Measurements from ENCODE around the gene SEMA3D. TPM values are rescaled to one million over a fixed set of nuclear protein-coding genes. Genes with fewer than 3 reads are reported as not detected.

SEMA3D gene
- total RNA-seq, 1 donor from 2014 or later = 1.9 TPM

DNA sequence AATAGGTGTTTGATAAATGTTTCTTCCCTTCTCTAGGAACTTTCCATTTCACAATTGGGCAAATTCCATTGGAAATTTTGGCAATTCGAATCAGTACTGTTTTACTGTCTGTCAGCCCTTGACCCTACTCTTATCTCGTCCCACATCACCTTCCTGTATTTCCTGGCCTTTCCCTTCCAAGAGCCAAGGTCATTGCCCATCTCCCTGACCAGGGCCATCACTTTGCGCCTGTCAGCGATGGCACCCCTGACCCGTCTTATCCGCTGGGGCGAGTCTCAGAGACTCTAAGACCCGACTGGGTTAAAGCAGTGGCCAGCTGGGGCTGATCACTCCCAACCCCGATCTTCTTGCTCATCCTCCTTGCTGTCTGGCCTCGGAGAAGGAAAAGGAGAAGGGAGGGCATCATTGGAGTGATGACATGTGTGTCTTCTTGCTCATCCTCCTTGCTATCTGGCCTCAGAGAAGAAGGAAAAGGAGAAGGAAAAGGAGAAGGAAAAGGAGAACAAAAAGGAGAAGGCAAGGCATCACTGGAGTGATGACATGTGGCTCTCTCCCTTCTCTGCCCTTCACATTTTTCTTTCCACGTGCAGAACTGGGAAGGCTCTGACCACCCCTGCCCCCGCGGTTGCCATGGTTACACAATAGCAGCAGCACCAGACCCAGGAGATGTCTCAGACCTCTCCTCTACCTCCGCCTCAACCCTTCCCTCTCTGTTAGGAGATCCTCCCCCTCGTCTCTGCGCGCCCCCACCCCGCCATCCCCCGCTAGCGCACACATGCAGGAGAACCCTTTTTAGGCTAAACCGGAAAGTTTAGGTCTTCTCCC lies 2.0 kb downstream of the SEMA3D start:
- no peak for DNase-seq (ENCODE audit: low spot score)

DNA sequence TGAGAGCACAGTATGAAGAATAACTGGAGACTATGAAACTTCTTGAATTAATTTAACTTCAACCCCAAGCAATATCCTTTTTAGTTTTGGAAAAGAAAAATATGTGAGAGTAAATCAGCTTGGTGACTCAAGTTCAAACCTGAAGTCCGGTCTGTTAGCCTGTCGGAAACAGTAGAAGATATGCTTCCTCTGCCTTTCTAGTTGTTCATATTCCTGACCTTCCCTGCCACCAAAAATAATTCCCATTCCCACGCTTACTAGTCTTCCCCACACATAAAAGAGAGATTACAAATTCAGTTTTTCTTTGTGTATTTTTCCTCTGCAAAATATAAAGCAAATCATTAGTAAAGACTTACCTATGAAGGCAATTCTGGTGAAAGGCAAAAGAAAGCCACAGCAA lies 3.6 kb downstream of the SEMA3D start:
- no peak for DNase-seq (ENCODE audit: low spot score)

DNA sequence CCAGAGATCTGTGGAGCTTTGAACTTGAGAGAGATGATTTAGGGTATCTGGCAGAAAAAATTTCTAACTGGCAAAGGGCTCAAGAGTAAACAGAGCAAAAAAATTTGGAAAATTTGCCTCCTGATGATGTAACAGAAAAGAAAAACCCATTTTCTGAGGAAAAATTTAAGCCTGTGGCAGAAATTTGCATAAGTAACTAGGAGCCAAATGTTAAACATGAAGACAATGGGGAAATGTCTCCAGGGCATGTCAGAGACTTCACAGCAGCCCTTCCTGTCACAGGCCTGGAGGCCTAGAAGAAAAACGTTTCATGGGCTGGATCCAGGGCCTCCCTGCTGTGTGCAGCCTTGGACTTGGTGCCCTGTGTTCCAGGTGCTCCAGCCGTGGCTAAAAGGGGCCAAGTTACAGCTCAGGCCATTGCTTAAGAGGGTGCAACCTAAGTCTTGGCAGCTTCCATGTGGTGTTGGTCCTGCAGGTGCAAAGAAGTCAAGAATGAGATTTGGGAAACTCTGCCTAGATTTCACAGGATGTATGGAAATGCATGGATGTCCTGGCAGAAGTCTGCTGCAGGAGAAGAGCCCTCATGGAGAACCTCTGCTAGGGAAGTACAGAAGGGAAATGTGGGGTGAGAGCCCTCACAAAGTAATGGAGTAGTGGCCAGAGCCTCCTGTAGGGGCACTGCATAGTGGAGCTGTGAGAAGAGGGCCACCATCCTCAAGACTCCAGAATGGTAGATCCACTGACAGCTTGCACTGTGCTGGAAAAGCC lies 8.1 kb downstream of the SEMA3D start:
- no peak for DNase-seq (ENCODE audit: low spot score)

DNA sequence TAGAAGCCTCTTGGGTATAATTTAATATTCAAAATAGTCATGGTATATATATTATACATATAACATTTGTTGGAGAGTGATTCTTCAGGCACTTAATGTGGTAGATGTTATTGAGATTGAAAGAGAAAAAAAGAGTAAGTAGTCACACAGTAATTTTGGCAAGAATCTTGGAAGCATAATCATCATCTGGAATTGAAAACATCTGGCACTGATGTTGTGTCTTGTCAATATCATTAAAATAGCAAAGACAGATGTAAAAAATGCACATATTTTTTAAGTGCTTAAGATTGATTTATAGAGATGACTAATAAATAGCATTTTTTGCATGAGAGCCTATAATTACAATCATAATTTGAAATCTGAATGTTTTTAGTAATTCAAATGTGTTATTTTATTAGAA lies 9.5 kb downstream of the SEMA3D start:
- DNase-seq (ENCODE audit: low spot score) = no peak

DNA sequence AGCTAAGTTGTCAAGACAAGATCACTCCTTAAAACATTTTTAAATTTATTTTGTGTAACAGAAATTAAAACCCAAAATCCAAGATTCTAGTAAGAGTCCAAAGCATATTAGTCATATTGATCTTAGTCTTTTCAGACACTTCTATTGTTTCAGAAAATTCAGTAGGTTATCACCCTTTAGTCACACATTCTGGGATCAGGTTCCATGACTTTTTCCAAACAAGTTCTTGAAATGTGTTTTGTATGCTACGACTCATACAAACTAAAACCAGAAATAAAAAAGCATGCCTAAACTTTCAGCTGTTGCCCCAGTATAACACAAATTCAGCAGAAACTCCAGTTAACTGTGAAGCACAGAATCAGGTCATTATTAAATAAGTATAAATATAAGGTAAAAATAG lies 10.7 kb downstream of the SEMA3D start:
- no peak for DNase-seq (ENCODE audit: low spot score)

DNA sequence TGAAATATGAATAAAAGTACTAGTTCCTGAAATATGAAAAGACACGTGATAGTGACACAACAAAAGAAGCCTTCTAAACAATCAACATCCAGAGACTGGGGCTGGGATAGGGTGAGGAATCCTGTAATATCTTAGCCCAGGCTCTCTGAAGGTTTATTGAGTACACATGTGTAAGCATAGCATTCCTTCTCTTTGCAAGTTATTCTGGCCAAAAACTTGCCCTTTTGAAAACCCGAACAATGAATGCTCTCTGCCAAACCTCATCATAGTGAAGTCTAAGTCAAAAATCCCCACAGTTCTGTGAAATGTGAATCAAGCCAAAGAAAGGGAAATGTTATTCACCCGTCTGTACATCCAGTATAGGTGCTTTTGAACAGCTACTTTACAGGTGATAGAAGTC lies 11.6 kb downstream of the SEMA3D start:
- DNase-seq (ENCODE audit: low spot score) = no peak

DNA sequence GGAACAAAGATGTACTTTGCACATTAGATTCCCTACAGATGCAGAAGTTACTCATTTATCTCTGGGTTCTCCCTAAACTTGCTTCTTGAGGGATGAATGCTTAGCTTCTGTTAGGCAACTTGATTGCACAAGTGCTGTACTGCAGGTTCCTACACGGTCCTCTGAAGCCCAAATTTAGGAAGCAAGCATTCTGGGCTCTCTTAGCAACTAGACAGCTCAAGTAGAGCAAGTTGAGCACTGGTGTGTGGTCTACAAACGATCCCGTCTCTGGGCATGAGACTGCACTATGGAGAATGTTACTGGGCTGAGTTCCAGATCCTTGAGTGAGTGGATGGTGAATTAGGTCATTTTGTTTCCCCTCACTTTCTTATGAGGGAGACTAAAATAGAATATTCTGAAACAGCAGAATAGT lies 14.3 kb downstream of the SEMA3D start:
- no peak for DNase-seq (ENCODE audit: low spot score)

DNA sequence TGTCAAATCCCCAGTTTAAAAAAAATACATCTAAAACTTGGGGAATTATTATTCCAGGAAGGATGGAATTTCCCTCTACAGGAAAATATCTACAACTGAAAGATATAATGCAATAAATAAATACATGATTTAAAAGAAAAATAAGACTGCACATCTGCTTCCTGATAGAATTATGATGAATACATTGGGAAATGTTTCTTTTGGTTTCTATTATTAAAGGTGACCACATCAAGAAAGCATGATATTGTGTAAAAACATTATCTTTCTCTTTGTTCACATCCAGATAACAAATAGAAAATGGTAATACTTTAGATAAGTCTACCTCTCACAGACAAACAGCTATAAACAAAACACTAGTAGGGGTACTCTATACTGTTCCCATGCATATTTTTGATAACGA lies 19.2 kb downstream of the SEMA3D start:
- no peak for DNase-seq (ENCODE audit: low spot score)

DNA sequence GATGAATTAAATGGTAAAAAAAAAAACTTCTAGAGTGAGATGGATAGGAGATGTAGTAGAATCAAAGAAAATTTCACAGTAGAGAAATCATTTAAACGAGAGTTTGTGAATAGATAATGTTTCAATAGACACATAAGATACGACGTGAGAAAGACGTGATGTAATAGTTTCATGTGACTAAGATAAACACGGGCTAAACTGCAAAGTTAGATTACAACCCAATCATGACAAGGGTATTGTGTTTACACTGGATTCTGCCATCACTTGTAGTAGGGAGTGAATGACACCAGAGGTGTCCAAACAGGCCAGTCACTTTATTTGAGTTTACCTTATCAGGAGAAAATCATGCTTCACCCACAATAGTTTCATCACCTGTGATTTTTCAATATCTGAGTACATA lies 21.6 kb downstream of the SEMA3D start:
- no peak for DNase-seq (ENCODE audit: low spot score)

DNA sequence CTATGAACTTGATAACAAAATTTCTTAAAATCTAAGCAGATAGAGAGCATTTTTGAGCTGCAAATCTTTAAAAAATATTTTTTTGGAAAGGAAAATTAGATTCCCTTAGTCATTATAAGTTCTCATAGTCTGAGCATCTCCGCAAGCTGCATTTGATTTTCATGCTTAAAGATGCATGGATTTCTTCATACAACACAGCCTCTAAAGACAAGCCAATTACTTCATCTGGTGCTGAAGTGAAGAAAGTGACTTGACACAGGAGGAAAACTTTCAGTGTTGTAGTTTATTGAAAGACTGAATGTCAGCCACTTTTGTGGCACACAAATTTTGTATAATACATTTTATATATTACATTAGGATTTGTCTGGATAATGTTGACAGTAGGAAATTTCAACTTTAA lies 22.5 kb downstream of the SEMA3D start:
- DNase-seq (ENCODE audit: low spot score) = no peak

DNA sequence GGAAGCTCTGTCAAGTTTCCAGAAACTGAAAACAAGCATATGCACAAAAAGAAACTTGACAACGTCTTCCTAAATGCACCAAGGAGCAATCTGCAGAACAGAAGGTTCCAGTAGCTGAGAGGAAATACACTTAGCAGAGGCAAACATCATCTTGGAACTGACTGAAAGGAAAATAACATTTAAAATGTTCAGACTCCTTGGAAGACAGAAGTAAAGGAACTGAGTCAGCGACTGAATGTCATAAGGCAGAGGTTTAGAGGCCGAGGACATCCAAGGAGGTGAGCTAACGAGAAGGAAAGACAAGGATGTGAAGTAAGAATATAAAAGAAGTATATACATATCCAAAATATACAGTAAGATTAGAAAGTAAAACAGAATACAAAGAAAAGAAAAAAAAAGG lies 24.1 kb downstream of the SEMA3D start:
- no peak for DNase-seq (ENCODE audit: low spot score)

DNA sequence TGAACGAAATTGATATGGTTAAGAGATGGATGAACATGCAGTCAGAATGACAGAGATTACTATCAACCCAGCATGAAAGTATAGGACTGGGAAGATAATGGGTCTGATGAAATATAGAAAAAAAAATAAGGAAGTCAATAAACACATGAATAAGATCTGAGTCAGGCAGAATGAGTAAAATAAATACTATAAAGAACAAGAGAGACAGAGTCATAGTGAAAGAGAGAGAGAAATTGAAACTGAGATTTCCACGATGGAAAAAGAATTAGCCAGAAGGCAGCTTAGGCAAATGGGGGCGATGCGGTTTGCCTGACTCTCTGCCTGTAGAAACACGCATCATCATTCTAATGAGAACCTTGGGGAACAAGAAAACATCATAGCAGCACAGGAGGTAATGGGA lies 26.6 kb downstream of the SEMA3D start:
- DNase-seq (ENCODE audit: low spot score) = no peak

DNA sequence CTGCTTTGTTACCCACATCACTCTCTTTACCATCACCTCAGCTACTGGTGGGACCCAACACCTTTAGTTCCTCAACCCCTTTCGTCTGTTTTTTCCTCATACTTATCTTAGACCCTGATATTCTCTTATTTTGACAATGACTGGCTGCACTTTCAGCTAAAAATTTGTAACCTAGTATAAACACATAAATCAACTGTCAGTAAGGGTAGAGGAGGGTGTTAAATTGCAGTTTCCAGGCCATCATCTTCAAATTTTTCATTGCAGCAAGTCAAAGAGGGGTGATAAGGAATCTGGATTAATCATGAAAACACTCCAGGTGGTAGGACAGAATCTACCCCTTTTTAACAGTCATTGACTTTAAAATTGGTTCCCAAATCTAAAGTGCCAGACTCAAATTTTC lies 27.9 kb downstream of the SEMA3D start:
- DNase-seq (ENCODE audit: low spot score) = no peak

DNA sequence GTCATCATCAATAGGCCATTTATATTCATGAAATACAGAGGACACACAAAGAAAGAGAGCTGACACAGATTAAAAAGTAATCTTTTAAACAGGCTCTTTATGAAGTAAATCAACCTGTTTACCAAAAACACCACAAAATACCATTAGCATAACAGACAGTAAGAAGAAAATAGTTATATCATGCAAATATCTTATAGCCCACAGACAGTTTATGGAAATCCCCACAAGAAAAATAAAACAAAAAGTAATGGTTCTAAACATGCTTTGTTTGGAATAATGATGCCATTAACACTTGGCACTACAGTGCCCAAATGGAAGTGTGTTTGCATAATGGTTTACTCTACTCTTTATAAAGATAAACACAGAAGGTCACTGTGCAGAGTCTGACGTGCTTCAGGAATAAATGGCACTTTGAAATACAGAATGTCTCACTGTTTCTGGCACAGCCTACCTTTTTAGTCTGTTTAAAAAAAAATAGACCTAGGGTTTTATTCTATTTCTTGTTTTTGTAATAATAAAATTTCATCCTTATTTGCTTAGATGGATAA lies 30.1 kb downstream of the SEMA3D start:
- no peak for DNase-seq (ENCODE audit: low spot score)

DNA sequence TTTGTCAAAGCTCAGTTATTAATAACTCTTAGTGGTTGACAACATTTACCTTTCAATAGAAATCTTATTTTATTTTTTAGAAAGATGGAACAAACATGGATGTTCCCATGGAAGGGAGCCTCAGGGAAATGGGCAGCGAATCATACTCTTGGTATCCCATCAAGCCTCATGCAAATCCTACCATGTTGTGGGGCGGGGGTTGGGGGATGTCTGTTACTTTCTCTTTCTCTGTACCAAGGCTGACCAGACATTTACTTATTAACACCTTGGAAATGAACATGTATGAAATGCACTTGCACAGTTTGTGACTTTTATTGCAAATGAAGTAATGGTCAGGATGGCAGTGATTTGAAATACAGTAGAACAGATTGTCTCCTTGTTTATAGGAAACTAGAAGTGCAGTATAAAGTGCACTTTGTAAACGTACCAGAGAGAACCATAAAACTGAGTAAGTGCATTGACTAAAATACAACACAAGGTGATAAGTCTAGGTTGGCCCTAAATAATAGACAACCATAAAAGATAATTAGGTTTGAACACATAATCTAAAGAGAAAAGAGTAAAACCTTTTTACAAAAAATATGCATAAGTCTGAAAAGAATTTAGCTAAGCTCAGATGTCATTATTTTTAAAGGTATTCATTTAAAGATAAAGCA lies 32.4 kb downstream of the SEMA3D start:
- no peak for DNase-seq (ENCODE audit: low spot score)

DNA sequence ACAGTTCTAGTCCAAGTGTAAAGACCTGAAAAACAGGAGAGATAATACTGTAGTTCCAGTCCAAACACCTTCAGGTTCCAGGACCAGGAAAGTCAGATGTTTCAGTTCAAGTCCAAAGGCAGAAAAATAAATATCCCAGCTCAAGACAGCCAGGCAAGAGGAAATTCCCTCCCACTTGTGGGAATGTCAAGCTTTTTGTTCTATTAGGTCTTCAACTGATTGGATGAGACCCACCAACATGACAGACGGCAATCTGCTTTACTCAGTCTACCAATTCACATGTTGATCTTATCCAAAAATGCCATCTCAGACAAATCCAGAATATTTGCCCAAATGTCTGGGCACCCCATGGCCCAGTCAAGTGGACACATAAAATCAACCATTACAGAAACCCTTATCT lies 33.1 kb downstream of the SEMA3D start:
- DNase-seq (ENCODE audit: low spot score) = no peak

DNA sequence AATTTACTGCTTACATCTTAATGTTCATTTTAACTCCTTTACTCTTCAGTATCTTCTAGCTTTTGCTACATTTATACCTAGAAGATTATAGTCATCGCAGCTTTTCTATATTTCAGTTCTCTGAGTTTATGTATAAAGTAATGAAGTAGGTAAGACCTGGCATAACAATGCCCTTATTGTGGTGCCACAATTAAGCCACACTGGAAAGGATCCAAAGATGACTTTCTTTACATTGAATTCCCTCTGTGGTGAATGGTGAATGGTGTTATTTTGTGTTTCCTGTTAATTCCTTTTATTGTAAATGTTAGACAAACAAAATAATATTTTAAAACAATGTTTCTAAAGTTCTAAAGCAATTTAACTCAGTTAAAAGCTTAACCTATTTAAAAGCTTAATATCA lies 36.2 kb downstream of the SEMA3D start:
- DNase-seq (ENCODE audit: low spot score) = no peak

DNA sequence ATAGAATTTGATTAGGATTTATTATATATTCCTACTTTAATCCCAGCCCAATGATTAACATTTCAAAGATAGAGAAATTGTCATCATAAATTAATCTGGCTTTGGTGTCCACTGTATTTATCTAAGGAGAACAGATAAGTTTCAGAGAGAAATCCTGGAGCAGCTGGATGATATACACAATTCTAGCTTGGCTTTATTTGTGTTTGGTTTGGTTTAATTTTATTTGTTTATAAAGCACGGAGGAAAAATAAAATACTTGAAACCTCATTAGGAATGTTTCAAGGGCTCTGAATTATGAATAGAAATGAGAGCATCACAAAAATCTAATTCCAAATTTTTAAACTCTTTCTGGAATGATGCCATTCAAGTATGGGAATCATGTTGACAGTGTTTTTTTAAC lies 42.1 kb downstream of the SEMA3D start:
- no peak for DNase-seq (ENCODE audit: low spot score)

DNA sequence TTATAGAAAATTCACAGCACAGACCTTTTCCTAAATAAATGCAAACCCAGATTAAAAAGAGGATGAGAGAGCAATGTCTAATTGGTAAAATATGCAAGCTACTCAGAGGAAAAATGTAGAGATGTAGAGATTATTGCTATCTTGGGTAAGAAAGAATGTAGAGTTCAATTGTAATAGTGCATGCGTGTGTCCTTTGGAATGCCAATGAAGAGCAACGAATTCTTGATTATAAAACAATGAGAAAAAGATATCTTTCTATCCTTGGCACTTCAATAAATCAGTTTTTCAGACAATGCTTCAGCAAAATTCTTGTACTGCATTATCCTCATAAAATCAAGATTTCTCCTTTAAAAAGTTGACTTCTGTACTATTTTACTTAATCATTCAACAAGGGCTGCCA lies 50.9 kb downstream of the SEMA3D start:
- no peak for DNase-seq (ENCODE audit: low spot score)

DNA sequence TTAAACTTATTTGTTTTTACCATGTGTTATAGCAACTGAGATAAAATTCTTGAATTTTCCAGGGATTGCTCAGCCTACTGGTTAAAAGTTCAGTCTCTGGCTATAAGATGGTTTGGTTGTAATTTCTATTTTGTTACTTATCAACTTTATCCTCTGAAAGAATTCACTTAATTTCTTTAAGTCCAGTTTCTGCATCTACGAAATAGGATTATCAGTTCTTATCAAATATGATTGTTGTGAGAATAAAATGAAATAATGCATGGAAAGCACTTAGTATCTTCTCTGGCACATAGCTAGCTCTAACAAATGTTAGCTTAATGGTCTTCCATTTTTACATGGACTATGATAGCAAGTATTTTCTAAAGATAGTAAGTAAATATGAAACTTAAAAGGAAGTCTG lies 53.3 kb downstream of the SEMA3D start:
- no peak for DNase-seq (ENCODE audit: low spot score)

DNA sequence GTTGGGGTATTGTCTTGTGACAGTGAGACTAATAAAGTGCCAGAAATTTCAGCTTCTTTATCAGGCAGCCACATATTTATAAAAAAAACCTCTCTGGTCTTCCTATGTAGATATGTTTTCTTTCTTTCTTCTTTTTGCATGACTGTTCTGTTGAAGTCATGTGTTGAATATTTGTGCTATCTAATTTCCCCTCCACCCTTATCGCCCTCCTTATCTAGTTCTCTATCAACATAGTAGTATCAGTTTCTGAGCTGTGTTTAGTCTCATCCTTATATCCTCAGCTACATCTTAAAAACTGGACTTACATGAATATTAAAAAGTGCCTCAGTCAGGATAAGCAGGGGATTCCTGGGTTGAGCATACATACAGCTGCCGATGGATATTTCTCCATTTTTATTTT lies 53.9 kb downstream of the SEMA3D start:
- DNase-seq (ENCODE audit: low spot score) = no peak

DNA sequence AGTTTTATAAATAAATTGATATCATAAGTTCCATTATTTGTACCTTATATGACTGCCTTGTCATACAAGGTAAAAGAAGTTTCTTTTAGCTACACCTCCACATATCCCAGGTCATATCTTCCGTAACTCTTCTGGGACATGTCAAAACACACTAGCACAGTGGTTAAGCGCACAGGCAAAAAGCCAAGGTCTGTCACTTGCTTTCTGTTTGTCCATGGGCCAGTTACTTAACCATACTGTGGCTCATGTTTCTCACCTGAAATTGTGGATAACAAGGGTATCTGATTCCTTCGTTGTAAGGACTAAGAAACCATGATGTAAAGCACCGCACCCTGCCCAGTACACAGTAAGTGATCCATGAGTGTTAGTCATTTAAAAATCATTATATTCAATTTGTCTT lies 56.2 kb downstream of the SEMA3D start:
- DNase-seq (ENCODE audit: low spot score) = no peak

All from mesenteric fat pad (tissue), 1 donor.